ENCODE measurements around the gene ARHGAP24. TPM values are rescaled to one million over a fixed set of nuclear protein-coding genes. Genes with fewer than 3 reads are reported as not detected.

The ARHGAP24 gene
- total and polyA plus RNA-seq, 9 donors = 6.6 to 16.7 (median 10.0) TPM

- no peak for TF ChIP-seq CTCF (IDR thresholded peaks at IDR 0.05)
- no peak for TF ChIP-seq EP300 (IDR thresholded peaks at IDR 0.05)
- no peak for TF ChIP-seq POLR2A (IDR thresholded peaks at IDR 0.05)
These were observed 135.5 kb downstream of the ARHGAP24 start for GRCh38 chr4:85610450-85610849.

GRCh38 chr4:85611661-85612060 is 136.7 kb downstream of the ARHGAP24 start:
- Histone ChIP-seq H3K36me3 (no peaks in the 10 kb centered on the region), H3K4me3 (no peak overlapping the region), H3K27ac (no peak overlapping the region), H3K4me1 (ENCODE audit: insufficient read depth) (no peaks in the 10 kb centered on the region), H3K27me3 (no peaks in the 10 kb centered on the region), H3K9me3 (no peaks in the 10 kb centered on the region)
- intact Hi-C loops (cut with DNase I) = no loop called here
- DNase-seq = no peak
- TF ChIP-seq EP300 (IDR thresholded peaks at IDR 0.05) (no peak), CTCF (IDR thresholded peaks at IDR 0.05) (no peak), POLR2A (IDR thresholded peaks at IDR 0.05) (no peak)

More at GRCh38 chr4:85610450-85610849, 135.5 kb downstream of the ARHGAP24 start:
- no peak overlapping the region for H3K27ac ChIP-seq
- 90 to 97% (median 93%) methylated on average over 2 of the region's 2 CpGs for WGBS, 3 donors
- no peaks in the 10 kb centered on the region for H3K4me1 ChIP-seq (ENCODE audit: insufficient read depth)
- no peak overlapping the region for H3K4me3 ChIP-seq
- H3K27me3 ChIP-seq = no peaks in the 10 kb centered on the region
- no peaks in the 10 kb centered on the region for H3K36me3 ChIP-seq
- intact Hi-C loops (cut with DNase I) = no loop called here
- no peak for DNase-seq
- H3K9me3 ChIP-seq = no peaks in the 10 kb centered on the region

GRCh38 chr4:85613901-85614300 is 139.0 kb downstream of the ARHGAP24 start:
- H3K27me3 ChIP-seq = no peaks in the 10 kb centered on the region
- H3K9me3 ChIP-seq = no peaks in the 10 kb centered on the region
- no peaks in the 10 kb centered on the region for H3K4me1 ChIP-seq (ENCODE audit: insufficient read depth)
- H3K27ac ChIP-seq = no peak overlapping the region
- H3K4me3 ChIP-seq = no peak overlapping the region
- intact Hi-C loops (cut with DNase I) = no loop called here
- DNase-seq = no peak
- no peak for TF ChIP-seq CTCF (IDR thresholded peaks at IDR 0.05)
- no peak for TF ChIP-seq POLR2A (IDR thresholded peaks at IDR 0.05)
- TF ChIP-seq EP300 (IDR thresholded peaks at IDR 0.05) = no peak
- 94 to 98% (median 95%) methylated on average over 1 of the region's 1 CpG for WGBS, 3 donors
- H3K36me3 ChIP-seq = no peaks in the 10 kb centered on the region

GRCh38 chr4:85615952-85616351 is 141.0 kb downstream of the ARHGAP24 start:
- Histone ChIP-seq H3K4me3 (no peak overlapping the region), H3K27ac (no peak overlapping the region), H3K36me3 (no peaks in the 10 kb centered on the region), H3K9me3 (no peaks in the 10 kb centered on the region), H3K4me1 (ENCODE audit: insufficient read depth) (no peaks in the 10 kb centered on the region), H3K27me3 (no peaks in the 10 kb centered on the region)
- DNase-seq = no peak
- intact Hi-C loops (cut with DNase I) = no loop called here
- TF ChIP-seq EP300 (IDR thresholded peaks at IDR 0.05) = no peak
- TF ChIP-seq POLR2A (IDR thresholded peaks at IDR 0.05) = no peak
- no peak for TF ChIP-seq CTCF (IDR thresholded peaks at IDR 0.05)
- WGBS, 3 donors = 91 to 95% (median 91%) methylated on average over 2 of the region's 2 CpGs

- no peak overlapping the region for H3K4me3 ChIP-seq
- 84 to 99% (median 99%) methylated on average over 3 of the region's 3 CpGs for WGBS, 3 donors
- no peak for TF ChIP-seq CTCF (IDR thresholded peaks at IDR 0.05)
- TF ChIP-seq POLR2A (IDR thresholded peaks at IDR 0.05) = no peak
- no peak for TF ChIP-seq EP300 (IDR thresholded peaks at IDR 0.05)
- no peaks in the 10 kb centered on the region for H3K27me3 ChIP-seq
- H3K36me3 ChIP-seq = no peaks in the 10 kb centered on the region
- no peaks in the 10 kb centered on the region for H3K9me3 ChIP-seq
- DNase-seq = no peak
- no peaks in the 10 kb centered on the region for H3K4me1 ChIP-seq (ENCODE audit: insufficient read depth)
- intact Hi-C loops (cut with DNase I) = no loop called here
- no peak overlapping the region for H3K27ac ChIP-seq
These were observed 142.3 kb downstream of the ARHGAP24 start for GRCh38 chr4:85617202-85617601.

Data from ovary (tissue), 9 donors.